Measurements from ENCODE around the gene CRIP1.

CRIP1 gene, protein sequence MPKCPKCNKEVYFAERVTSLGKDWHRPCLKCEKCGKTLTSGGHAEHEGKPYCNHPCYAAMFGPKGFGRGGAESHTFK

GRCh38 chr14:105486163-105486973 lies at the start of gene CRIP1:
Gene CRIP1, plus strand, starts transcription at chr14:105486886. Its CDS starts 374 bp downstream, at chr14:105487260.
- DNase-seq: no peak

DNA sequence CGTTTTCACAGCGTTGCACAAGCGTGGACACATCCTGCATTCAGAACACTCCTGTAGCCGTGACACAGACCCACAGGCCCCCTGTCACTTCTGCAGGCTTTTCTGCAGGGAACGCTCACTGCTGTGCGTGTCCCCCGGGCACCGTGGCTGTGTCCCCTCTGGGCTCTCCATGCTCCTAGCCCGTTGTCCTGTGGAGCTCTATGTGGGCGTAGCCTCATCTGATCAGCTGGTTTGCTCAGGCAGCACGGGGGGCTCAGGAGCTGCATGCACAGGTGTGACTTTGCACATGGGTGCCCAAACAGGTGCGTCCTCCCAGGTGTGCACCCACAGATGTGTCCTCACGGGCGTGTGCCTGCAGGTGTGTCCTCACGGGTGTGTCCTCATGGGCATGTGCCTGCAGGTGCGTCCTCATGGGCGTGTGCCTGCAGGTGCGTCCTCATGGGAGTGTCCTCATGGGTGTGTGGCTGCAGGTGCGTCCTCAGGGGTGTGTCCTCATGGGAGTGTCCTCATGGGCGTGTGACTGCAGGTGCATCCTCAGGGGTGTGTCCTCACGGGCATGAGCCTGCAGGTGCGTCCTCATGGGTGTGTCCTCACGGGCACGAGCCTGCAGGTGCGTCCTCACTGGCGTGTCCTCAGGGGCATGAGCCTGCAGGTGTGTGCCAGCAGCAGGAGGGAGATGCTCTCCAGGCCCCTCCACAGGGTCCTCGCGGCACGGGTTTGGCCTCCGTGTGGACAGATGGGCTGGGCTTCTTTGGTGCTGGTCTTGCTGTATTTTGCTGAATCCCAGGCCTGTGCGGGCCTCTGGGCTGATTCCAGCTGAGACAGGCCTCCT lies 49.6 kb upstream of the CRIP1 start:
- no peak for DNase-seq

DNA sequence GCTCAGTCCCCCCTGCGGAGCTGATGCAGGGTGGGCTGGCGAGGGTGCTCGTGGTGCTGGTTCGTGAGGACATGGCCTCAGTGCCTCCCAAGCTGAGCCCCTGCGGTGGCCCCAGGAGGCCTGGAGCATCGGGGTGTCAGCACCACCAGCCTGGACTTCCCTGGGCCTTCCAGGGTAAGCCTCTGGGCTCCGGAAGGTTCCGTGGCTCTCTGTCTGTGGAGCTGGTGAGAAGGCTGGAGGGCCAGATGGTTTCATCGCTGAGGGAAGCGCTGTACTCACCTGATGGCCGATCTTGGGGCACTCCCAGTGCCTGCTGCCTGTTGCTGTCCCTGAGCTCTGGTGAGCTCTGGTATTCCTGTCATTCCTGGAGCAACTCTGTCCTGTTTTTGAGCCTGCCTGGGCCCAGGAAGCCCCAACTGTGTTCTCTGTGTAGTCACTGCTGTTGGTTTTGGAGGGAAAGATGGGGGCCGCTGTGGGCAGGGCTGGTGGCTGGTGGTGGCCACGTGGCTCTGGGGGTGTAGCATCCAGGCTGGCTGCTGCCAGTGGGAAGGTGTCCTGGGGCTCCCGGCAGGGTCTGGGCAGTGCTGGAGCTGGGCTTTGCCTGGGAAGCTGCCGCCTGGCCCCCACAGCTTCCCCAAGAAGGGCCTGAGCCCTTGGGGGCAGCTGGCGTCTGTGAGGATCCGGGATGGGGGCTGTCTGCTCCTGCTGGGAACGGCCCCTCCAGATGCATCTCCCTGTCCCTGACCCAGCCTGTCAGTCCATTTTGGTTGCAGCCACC lies 48.8 kb upstream of the CRIP1 start:
- no peak for DNase-seq

DNA sequence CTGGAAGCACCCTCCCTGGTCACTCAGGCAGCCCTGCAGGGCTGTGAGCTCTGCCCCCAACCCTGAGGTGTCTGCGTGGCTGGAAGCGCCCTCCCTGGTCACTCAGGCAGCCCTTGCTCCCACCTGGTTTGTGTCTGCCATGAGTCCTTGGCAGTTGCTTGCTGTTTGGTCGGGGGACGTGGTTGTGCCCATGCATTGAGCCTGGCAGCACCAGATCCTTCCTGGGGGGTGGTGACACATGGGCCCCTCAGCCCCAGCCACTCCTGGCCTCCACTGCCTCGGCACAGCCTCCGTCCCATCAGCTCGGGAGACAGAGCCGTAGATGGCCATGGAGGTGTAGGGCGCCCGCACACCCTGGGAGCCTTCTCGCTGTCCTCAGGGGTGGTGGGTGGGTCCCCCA lies 47.5 kb upstream of the CRIP1 start:
- no peak for DNase-seq

DNA sequence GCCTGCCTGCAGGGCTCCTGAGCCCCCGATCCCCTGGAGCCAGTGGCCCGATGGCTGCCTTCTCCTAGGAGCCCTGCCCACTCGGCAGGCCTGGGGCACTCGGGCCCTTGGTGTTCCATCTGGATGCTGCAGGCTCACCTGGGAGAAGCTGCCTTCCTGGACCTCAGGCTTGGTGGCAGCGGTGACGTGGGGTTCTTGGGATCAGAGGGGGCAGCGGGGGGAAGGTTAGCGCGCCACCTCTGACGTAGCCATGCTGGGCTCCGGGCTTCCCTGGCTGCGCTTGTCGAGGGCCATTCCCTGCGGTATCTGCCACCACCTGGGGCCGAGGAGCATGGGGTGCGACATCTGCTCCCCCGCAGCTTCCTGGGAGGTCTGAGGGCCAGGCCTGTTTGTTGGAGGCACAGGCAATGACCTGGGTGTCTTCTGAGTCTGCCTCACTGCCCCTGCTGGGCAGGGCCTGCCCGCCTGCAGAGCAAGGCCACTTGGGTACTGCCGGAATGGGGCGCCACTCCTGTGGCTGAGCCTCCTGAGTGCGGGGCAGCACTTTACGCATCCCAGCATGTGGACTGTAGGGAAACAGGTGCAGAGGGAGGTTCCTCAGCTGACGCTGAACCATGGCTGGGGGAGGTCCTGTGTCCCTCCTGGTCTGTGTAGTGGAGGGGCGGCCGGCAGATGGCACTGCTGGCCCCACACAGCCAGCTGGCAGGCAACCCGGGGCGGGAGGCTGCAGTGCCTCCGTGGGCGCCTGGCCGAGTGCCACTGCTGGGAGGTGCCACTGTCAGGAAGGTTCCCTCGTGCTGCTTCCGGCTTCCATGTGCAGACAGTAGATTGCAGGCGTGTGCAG lies 46.8 kb upstream of the CRIP1 start:
- DNase-seq: no peak

DNA sequence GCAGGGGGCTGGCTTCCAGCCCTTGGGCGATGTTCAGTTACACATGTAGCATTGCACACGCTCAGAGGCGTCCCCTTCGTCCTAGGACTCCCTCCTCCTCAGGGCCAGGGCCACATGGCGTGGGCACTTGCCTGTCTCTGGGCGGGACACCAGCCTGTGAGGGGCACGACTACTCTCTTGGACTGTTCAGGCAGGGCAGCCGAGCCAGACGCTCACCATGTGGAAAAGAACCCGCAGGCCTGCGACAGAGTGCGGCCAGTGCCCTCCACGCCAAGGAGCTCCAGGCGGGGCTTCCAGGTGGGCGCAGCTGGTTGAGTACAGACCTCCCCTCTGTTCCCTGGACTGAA lies 46.2 kb upstream of the CRIP1 start:
- DNase-seq: no peak

- DNase-seq: no peak
Observed at GRCh38 chr14:105440992-105441391, 45.7 kb upstream of the CRIP1 start.

DNA sequence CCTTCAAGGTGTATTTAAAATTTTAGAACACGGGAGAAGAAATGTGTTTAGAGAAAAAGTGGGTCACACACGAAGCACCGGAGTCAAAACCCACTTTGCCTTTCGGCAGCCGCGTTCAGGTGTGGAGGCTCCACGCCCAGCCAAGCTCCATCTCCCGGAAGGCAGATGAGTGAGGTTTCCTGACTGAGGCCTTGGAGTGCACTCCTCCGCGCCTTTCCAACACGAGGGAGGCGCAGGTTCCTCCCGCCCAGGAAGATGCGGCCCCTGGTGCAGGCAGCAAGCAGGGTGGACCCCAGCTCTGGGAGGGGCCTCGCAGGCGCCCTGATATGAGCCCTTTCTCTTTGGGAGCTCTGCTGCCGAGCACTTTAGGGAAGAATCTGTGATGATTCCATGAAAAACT lies 44.6 kb upstream of the CRIP1 start:
- DNase-seq: no peak

DNA sequence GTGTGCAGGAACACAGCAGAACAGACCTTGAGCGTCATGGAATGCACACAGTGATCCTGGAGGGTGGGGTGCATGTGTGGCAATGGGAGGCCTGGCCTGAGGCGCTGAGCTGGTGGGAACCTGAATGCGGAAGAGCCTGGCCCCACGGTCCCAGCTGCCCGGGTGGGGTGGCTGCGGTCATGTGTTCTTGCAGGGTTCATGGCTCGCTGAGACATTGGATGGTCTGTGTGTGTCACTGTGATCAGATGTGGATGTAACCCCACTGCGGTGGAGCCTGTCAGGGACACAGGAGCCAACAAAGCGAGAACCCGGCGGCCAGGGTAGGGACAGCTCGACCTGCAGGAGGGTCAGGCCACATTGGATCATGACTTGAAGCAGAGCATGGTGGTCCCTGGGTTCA lies 43.9 kb upstream of the CRIP1 start:
- no peak for DNase-seq

DNA sequence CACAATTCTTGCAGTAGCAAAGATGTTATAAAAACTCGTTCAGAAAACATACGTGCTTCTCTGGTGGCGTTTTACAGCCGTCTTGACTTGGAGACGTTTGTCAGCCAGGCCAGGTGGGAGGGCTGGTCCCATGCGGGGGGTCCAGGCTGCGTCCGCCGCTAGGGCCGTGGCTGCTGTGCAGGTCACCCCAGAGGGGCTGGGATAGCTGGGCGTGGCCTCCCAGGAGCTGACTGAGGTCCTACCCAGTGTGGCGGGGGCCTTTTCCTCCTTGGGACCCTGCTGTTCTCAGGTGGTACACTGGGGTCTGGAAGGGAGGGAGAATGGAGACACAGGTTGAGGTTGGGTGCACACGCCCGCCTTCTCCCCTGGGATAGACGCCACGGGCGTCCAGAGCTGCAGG lies 41.8 kb upstream of the CRIP1 start:
- no peak for DNase-seq

- no peak for DNase-seq
Observed at GRCh38 chr14:105445290-105445689, 41.4 kb upstream of the CRIP1 start.

DNA sequence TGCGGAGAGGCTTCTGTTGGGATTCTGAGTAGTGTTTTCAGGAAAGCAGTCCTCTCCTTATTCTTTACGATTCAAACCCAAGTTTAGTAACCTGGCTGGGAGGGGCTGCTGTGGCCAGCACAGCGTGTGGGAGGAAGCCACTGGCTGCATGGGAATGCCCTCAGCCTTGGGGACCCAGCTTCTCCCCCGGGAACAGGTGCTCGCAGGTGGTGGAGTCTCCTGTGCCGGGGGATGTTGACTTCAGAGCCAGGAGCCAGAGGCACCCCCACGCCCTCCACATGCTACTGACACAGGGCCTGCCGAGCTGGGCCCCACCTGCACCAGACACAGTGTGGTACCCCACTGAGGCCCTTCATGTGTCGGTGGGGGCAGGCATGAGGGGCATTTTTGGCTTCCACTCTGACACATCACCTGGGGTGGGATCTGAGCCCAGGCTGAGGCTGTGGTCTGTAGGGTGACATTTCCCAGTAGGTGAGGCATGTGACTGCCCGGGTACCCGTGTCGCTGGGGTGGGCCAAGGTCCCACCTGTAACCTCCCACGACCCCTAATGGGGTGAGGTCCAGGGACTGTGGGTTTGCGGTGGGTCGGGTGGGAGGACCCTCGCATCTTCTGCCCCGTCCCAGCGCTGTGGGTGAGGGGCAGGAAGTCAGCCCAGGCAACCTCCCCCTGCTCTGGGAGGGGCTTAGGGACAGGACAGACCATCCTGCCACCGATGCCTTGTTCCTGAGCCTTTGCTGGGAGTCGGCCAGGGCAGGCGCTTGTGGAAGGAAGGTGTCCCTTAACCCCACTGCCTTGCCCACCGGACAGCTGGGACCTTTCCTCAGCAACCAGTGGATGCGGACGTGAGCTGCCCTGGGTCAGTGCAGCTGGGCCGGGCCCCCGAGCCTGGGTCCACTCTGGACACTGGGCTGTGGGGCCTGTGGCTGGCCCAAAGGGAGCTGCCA lies 40.5 kb upstream of the CRIP1 start:
- no peak for DNase-seq

- no peak for DNase-seq
Observed at GRCh38 chr14:105446971-105447370, 39.7 kb upstream of the CRIP1 start.

DNA sequence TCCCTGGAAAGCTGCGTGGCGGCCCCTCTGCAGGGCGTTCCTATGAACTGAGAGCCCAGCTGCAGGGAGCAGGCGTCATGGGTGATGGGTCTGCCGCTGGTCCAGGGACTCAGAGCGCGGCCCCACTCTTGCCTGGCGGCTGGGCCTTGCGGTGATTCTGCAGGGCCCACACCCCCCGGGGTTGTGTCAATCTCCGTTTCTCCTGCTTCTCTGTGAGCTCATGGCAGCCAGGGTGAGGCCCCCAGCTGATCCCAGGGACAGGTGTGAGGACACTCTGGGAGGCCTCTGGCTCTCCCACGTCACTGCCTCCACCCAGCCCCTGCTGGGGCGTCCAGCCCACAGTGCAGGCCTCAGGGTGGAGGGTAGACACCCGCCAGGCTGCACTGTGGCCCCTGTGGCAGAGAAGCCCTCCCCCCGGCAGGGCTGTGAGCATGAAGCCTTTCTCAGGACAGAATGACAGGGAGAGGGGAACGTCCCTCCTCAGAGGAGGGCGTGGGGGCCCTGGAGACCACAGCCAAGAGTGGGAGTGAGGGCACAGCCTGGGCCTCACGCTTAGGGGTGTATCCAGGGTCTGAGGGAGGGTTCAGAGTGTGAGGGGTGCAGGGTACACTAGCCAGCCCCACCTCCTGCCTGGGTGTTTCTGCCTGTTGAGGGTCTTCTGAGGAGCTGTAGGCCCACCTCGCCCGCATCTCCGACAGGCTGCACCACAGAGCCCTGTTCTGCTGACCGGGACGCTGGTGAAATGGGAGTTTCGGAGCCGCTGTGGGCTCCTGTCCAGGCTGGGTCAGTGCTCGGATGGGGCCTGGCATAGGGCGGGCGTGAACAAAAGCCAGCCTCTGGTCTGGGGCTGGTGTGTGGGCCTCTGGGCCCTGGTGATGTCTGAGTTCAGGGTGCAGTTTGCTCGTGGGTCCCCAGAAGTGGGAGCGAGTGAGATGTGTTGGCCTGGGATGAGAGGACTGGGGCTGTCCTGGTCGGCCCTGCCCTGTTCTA lies 38.7 kb upstream of the CRIP1 start:
- DNase-seq: no peak

DNA sequence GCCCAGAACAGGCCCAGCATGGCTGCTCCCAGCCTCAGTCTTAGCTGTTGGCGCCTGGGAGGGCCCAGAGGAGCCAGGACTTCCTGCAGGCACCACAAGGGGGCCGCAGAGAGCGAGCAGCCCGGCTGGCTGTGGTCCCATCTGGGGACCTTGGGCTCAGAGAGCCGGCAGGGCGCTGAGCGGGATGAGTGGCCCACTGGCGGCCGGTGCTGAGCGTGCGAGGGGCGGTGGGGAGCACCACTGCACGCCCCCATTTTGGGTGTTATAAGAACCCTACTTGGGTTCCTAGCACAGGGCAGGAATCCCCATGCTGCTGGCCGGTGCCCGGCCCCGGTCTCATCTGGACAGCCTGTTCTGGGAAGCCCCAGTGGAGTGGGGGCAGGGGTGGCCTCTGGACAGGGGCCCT lies 38.0 kb upstream of the CRIP1 start:
- peak; percentile 54 for DNase-seq

DNA sequence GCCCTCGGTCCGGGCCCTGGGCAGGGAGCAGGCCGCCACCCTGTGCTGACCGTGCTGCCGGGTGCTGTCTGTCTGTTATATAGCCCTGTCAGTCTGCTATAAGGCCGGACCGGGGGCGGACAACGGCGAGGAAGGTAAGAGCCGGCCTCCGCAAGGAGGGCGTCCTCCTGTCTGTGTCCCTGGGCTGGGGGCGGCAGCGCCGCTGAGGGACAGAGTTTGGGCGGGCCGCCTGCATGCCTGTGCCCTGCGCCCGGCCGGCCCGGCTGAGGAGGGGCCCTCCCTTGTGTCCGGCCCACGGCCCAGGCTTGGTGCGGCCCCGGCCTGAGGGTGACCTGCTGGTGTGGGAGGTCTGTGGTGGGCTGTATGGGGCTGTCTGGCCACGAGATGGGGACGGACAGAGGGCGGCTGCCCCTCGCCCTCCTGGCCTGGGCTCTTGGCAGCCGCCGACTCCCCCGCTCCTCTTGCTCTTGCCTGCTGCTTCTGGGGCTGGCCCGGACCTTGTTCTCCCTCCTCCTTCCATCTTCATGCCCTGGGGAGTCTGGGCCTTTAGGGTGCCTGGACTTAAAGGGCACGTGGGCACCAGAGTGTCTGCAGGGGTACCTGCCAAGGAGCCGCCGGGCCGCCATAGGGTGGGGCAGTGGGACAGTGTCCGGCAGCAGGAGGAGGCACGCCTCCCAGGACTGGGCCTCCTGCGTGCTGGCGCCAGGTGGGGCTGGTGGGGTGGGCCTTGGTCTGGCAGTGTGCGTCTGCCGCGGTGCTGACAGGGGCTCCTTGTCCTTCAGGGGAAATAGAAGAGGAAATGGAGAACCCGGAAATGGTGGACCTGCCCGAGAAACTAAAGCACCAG lies 37.2 kb upstream of the CRIP1 start:
- no peak for DNase-seq

- no peak for DNase-seq
Observed at GRCh38 chr14:105450123-105450505, 36.6 kb upstream of the CRIP1 start.

- DNase-seq: no peak
Observed at GRCh38 chr14:105450864-105451720, 35.6 kb upstream of the CRIP1 start.

All from OCI-M1 (cell line).